ENCODE results near the gene LAGE3.

The LAGE3 gene

GRCh38 chrX:154466907-154467306 is 12.2 kb downstream of the LAGE3 start:
- no peaks in the 10 kb centered on the region for H3K27me3 ChIP-seq (ENCODE audit: control insufficient read depth, insufficient read depth, low read length)
- no peak overlapping the region for H3K27ac ChIP-seq (ENCODE audit: low read depth, low read length)
- H3K9ac ChIP-seq (ENCODE audit: low read length) = no peak overlapping the region
- peaks cover 42% of the 10 kb centered on the region; the same call in 1 of the 2 replicates for H3K9me3 ChIP-seq (ENCODE audit: control insufficient read depth, insufficient read depth, low read depth, low read length)
- no peaks in the 10 kb centered on the region for H3K4me1 ChIP-seq (ENCODE audit: control insufficient read depth, insufficient read depth, low read length)
- H3K4me3 ChIP-seq (ENCODE audit: low read depth, low read length) = no peak overlapping the region
- peaks cover 87% of the 10 kb centered on the region for H3K36me3 ChIP-seq (ENCODE audit: control insufficient read depth, insufficient read depth, low read length)

GRCh38 chrX:154466036-154466435 is 13.0 kb downstream of the LAGE3 start:
- Histone ChIP-seq H3K9me3 (ENCODE audit: control insufficient read depth, insufficient read depth, low read depth, low read length) (peaks cover 42% of the 10 kb centered on the region; the same call in 1 of the 2 replicates), H3K36me3 (ENCODE audit: control insufficient read depth, insufficient read depth, low read length) (peaks cover 89% of the 10 kb centered on the region), H3K4me1 (ENCODE audit: control insufficient read depth, insufficient read depth, low read length) (no peaks in the 10 kb centered on the region), H3K4me3 (ENCODE audit: low read depth, low read length) (no peak overlapping the region), H3K27ac (ENCODE audit: low read depth, low read length) (no peak overlapping the region), H3K27me3 (ENCODE audit: control insufficient read depth, insufficient read depth, low read length) (no peaks in the 10 kb centered on the region), H3K9ac (ENCODE audit: low read length) (no peak overlapping the region)

DNA sequence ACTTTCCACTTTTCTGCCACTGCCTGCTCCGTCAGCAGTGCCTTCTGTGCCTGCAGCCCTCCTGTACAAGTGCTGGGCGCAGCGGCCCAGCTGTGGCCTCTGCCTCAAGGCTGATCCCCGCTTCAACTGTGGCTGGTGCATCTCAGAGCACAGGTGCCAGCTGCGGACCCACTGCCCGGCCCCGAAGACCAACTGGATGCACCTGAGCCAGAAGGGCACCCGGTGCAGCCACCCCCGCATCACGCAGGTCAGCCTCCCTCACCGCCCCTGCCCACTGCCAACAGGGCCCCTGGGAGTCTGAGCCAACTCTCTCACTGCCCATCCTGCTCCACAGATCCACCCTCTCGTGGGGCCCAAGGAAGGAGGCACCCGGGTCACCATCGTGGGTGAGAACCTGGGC is 13.5 kb downstream of the LAGE3 start:
- H3K4me3 ChIP-seq (ENCODE audit: low read depth, low read length) = no peak overlapping the region
- no peak overlapping the region for H3K9ac ChIP-seq (ENCODE audit: low read length)
- H3K4me1 ChIP-seq (ENCODE audit: control insufficient read depth, insufficient read depth, low read length) = no peaks in the 10 kb centered on the region
- no peak overlapping the region for H3K27ac ChIP-seq (ENCODE audit: low read depth, low read length)
- H3K36me3 ChIP-seq (ENCODE audit: control insufficient read depth, insufficient read depth, low read length) = peaks cover 87% of the 10 kb centered on the region
- H3K9me3 ChIP-seq (ENCODE audit: control insufficient read depth, insufficient read depth, low read depth, low read length) = peaks cover 42% of the 10 kb centered on the region; the same call in 1 of the 2 replicates
- no peaks in the 10 kb centered on the region for H3K27me3 ChIP-seq (ENCODE audit: control insufficient read depth, insufficient read depth, low read length)

- Histone ChIP-seq H3K27ac (ENCODE audit: low read depth, low read length) (no peak overlapping the region), H3K9me3 (ENCODE audit: control insufficient read depth, insufficient read depth, low read depth, low read length) (peaks cover 41% of the 10 kb centered on the region; the same call in 1 of the 2 replicates), H3K9ac (ENCODE audit: low read length) (no peak overlapping the region), H3K36me3 (ENCODE audit: control insufficient read depth, insufficient read depth, low read length) (peaks cover 80% of the 10 kb centered on the region), H3K27me3 (ENCODE audit: control insufficient read depth, insufficient read depth, low read length) (no peaks in the 10 kb centered on the region), H3K4me3 (ENCODE audit: low read depth, low read length) (no peak overlapping the region), H3K4me1 (ENCODE audit: control insufficient read depth, insufficient read depth, low read length) (no peaks in the 10 kb centered on the region; the same call in 1 of the 2 replicates)
Measured at GRCh38 chrX:154464806-154465365, 14.2 kb downstream of the LAGE3 start.

DNA sequence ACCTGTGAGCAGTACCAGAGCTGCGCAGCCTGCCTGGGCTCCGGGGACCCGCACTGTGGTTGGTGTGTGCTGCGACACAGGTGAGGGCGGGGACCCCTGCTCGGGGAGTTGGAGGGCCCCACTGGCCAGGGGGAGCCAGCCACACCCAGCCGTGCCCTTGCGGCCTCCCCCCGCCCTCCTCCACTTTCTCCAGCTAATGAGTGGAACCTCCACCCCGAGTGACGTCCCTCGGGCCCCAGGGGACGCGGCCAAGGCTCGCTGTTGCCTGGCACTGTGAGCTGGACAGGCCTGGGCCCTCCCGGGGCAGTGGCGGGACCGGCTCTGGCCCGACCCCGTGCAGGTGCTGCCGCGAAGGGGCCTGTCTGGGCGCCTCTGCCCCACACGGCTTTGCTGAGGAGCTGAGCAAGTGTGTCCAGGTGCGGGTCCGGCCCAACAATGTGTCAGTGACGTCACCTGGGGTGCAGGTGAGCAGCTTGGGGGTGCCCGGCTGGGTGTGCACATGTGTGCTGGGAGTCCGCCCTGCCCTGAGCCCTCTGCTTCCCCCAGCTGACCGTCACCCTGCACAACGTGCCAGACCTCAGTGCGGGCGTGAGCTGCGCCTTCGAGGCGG is 15.4 kb downstream of the LAGE3 start:
- H3K9me3 ChIP-seq (ENCODE audit: control insufficient read depth, insufficient read depth, low read depth, low read length) = peaks cover 30% of the 10 kb centered on the region; the same call in 1 of the 2 replicates
- peaks cover 3% of the 10 kb centered on the region; the same call in 1 of the 2 replicates for H3K4me1 ChIP-seq (ENCODE audit: control insufficient read depth, insufficient read depth, low read length)
- H3K9ac ChIP-seq (ENCODE audit: low read length) = no peak overlapping the region
- H3K27ac ChIP-seq (ENCODE audit: low read depth, low read length) = no peak overlapping the region
- H3K36me3 ChIP-seq (ENCODE audit: control insufficient read depth, insufficient read depth, low read length) = peaks cover 68% of the 10 kb centered on the region
- no peaks in the 10 kb centered on the region for H3K27me3 ChIP-seq (ENCODE audit: control insufficient read depth, insufficient read depth, low read length)
- H3K4me3 ChIP-seq (ENCODE audit: low read depth, low read length) = no peak overlapping the region

GRCh38 chrX:154462396-154462795 is 16.7 kb downstream of the LAGE3 start:
- H3K27ac ChIP-seq (ENCODE audit: low read depth, low read length) = no peak overlapping the region
- peaks cover 3% of the 10 kb centered on the region; the same call in 1 of the 2 replicates for H3K4me1 ChIP-seq (ENCODE audit: control insufficient read depth, insufficient read depth, low read length)
- H3K27me3 ChIP-seq (ENCODE audit: control insufficient read depth, insufficient read depth, low read length) = no peaks in the 10 kb centered on the region
- peaks cover 56% of the 10 kb centered on the region for H3K36me3 ChIP-seq (ENCODE audit: control insufficient read depth, insufficient read depth, low read length)
- no peak overlapping the region for H3K4me3 ChIP-seq (ENCODE audit: low read depth, low read length)
- peaks cover 30% of the 10 kb centered on the region; the same call in 1 of the 2 replicates for H3K9me3 ChIP-seq (ENCODE audit: control insufficient read depth, insufficient read depth, low read depth, low read length)
- H3K9ac ChIP-seq (ENCODE audit: low read length) = no peak overlapping the region

DNA sequence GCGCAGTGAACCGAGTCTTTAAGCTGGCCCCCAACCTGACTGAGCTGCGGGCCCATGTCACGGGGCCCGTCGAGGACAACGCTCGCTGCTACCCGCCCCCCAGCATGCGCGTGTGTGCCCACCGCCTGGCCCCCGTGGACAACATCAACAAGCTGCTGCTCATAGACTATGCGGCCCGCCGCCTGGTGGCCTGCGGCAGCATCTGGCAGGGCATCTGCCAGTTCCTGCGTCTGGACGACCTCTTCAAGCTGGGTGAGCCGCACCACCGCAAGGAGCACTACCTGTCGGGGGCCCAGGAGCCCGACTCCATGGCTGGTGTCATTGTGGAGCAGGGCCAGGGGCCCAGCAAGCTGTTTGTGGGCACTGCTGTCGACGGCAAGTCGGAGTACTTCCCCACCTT is 18.8 kb downstream of the LAGE3 start:
- H3K9ac ChIP-seq (ENCODE audit: low read length) = peak overlapping the region; percentile 33
- peaks cover 25% of the 10 kb centered on the region; the same call in 1 of the 2 replicates for H3K9me3 ChIP-seq (ENCODE audit: control insufficient read depth, insufficient read depth, low read depth, low read length)
- H3K27me3 ChIP-seq (ENCODE audit: control insufficient read depth, insufficient read depth, low read length) = no peaks in the 10 kb centered on the region
- peaks cover 3% of the 10 kb centered on the region; the same call in 1 of the 2 replicates for H3K4me1 ChIP-seq (ENCODE audit: control insufficient read depth, insufficient read depth, low read length)
- no peak overlapping the region for H3K4me3 ChIP-seq (ENCODE audit: low read depth, low read length)
- no peak overlapping the region for H3K27ac ChIP-seq (ENCODE audit: low read depth, low read length)
- H3K36me3 ChIP-seq (ENCODE audit: control insufficient read depth, insufficient read depth, low read length) = peaks cover 38% of the 10 kb centered on the region

- no peak overlapping the region; the same call in 1 of the 2 replicates for H3K4me3 ChIP-seq (ENCODE audit: low read depth, low read length)
Measured at GRCh38 chrX:154459832-154460231, 19.2 kb downstream of the LAGE3 start.

GRCh38 chrX:154458954-154459778 is 19.9 kb downstream of the LAGE3 start:
- peaks cover 24% of the 10 kb centered on the region; the same call in 1 of the 2 replicates for H3K9me3 ChIP-seq (ENCODE audit: control insufficient read depth, insufficient read depth, low read depth, low read length)
- no peaks in the 10 kb centered on the region for H3K27me3 ChIP-seq (ENCODE audit: control insufficient read depth, insufficient read depth, low read length)
- H3K4me3 ChIP-seq (ENCODE audit: low read depth, low read length) = peak overlapping the region; percentile 75
- peaks cover 28% of the 10 kb centered on the region for H3K36me3 ChIP-seq (ENCODE audit: control insufficient read depth, insufficient read depth, low read length)
- peak overlapping the region; percentile 63 for H3K9ac ChIP-seq (ENCODE audit: low read length)
- H3K27ac ChIP-seq (ENCODE audit: low read depth, low read length) = no peak overlapping the region
- H3K4me1 ChIP-seq (ENCODE audit: control insufficient read depth, insufficient read depth, low read length) = peaks cover 3% of the 10 kb centered on the region; the same call in 1 of the 2 replicates

More at GRCh38 chrX:154459832-154460231, 19.2 kb downstream of the LAGE3 start:
- Histone ChIP-seq H3K9me3 (ENCODE audit: control insufficient read depth, insufficient read depth, low read depth, low read length) (peaks cover 25% of the 10 kb centered on the region; the same call in 1 of the 2 replicates), H3K9ac (ENCODE audit: low read length) (peak overlapping the region; percentile 33), H3K36me3 (ENCODE audit: control insufficient read depth, insufficient read depth, low read length) (peaks cover 33% of the 10 kb centered on the region), H3K27me3 (ENCODE audit: control insufficient read depth, insufficient read depth, low read length) (no peaks in the 10 kb centered on the region), H3K27ac (ENCODE audit: low read depth, low read length) (no peak overlapping the region), H3K4me1 (ENCODE audit: control insufficient read depth, insufficient read depth, low read length) (peaks cover 3% of the 10 kb centered on the region; the same call in 1 of the 2 replicates)

GRCh38 chrX:154458116-154458953 is 20.7 kb downstream of the LAGE3 start, which contains the start of gene PLXNA3:
Gene PLXNA3 (plus strand): TSS chrX:154458281. CDS start chrX:154460184, 1,903 bp downstream.
- peaks cover 24% of the 10 kb centered on the region; the same call in 1 of the 2 replicates for H3K9me3 ChIP-seq (ENCODE audit: control insufficient read depth, insufficient read depth, low read depth, low read length)
- peaks cover 23% of the 10 kb centered on the region for H3K36me3 ChIP-seq (ENCODE audit: control insufficient read depth, insufficient read depth, low read length)
- no peak within 1 kb of the TSS for H3K27ac ChIP-seq (ENCODE audit: low read depth, low read length)
- H3K4me3 ChIP-seq (ENCODE audit: low read depth, low read length) = peak within 1 kb of the TSS; percentile 75
- H3K9ac ChIP-seq (ENCODE audit: low read length) = peak within 1 kb of the TSS; percentile 75
- H3K4me1 ChIP-seq (ENCODE audit: control insufficient read depth, insufficient read depth, low read length) = peaks cover 3% of the 10 kb centered on the region; the same call in 1 of the 2 replicates
- H3K27me3 ChIP-seq (ENCODE audit: control insufficient read depth, insufficient read depth, low read length) = no peaks in the 10 kb centered on the region
